ENCODE measurements around the gene SLC27A6.

SLC27A6 gene

DNA sequence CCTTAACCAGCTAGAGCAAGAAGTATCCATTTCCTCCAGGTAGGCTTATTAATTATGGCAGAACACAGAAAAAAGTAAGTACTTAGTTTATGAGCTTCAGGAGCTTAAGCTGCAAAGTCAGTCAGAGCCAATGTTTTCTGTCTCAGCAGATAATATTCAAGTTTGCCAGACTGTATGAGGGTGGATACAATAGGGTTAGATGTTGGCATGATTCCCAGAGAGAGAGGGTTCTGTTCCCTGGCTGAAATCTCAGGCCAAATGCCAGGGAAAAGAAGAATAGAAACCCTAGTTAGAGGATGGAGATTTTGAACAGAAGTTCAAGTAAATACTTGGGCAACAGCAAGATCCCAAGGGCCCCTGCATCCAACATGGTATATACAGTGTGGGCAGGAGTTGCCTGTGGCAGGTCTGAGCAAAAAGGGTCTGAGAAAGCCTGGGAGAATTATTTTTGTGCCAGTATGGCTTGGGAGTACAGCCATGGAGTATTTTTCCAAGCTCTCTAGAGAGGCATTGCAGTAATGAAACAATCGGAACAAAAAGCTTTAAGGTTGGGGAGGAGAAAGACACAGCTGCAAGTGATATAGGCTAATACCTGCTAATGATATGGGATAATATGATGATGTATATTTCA lies 98.3 kb downstream of the SLC27A6 start:
- TF ChIP-seq, protein P1, sequence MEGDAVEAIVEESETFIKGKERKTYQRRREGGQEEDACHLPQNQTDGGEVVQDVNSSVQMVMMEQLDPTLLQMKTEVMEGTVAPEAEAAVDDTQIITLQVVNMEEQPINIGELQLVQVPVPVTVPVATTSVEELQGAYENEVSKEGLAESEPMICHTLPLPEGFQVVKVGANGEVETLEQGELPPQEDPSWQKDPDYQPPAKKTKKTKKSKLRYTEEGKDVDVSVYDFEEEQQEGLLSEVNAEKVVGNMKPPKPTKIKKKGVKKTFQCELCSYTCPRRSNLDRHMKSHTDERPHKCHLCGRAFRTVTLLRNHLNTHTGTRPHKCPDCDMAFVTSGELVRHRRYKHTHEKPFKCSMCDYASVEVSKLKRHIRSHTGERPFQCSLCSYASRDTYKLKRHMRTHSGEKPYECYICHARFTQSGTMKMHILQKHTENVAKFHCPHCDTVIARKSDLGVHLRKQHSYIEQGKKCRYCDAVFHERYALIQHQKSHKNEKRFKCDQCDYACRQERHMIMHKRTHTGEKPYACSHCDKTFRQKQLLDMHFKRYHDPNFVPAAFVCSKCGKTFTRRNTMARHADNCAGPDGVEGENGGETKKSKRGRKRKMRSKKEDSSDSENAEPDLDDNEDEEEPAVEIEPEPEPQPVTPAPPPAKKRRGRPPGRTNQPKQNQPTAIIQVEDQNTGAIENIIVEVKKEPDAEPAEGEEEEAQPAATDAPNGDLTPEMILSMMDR (IDR thresholded peaks at IDR 0.05; ENCODE audit: low read depth, low read length): no peak
- H3K4me3 ChIP-seq (ENCODE audit: low read depth, low read length): no peak overlapping the region

DNA sequence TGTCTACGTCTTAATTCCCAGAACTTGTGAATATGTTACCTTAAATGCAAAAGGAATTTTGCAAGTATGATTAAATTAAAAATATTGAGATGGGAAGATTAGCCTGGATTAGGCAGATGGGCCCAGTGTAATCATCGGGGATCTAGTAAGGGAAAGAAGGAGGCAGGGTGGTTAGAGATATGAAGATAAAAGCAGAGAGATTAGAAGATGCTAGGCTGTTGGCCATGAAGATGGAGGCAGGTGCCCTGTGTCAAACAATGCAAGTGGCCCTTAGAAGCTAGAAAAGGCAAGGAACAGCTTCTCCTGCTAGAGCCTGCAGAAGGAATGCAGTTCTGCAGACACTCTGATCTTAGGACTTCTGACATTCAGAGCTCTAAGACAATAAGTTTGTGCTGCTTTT lies 100.4 kb downstream of the SLC27A6 start:
- TF ChIP-seq, protein P1 (IDR thresholded peaks at IDR 0.05; ENCODE audit: low read depth, low read length): no peak
- no peak overlapping the region for H3K4me3 ChIP-seq (ENCODE audit: low read depth, low read length)

DNA sequence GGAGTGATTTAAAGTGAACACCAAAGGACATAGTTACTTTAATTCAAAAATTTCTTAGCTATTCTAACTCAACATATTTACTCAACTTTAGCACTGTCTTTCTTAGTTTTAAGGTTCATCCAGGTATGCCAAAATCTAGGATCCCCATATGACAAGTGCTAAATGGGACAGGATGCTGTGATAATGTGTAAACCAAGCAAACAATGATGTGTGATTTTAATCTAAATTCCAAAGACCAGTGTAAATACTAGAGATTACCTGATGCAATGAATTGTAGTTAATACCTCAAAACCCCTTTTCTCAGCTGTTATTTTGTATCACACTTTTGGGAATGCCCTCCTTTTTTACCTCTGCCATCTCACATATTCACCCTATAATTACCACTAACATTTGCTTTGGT lies 102.5 kb downstream of the SLC27A6 start:
- TF ChIP-seq, protein P1 (IDR thresholded peaks at IDR 0.05; ENCODE audit: low read depth, low read length): no peak
- no peak overlapping the region for H3K4me3 ChIP-seq (ENCODE audit: low read depth, low read length)

DNA sequence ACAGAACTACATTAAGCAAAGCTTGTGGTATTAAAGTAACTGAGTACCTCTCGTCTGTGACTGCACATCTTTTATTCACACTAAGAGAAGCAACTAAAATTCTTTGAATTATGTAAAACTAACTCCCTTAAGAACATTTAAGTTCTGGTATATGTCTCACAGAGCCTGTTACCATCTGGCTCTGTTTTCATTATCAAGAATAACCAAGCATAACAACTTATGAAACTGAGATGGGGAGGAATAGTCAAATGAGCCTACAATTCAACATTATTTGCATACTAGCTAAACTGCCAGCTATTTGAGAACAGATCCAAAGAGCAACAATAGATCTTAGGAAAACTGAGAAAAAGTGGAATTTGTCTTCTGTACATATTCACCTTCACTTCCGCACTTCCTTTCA lies 104.0 kb downstream of the SLC27A6 start:
- TF ChIP-seq, protein P1 (IDR thresholded peaks at IDR 0.05; ENCODE audit: low read depth, low read length): no peak
- no peak overlapping the region for H3K4me3 ChIP-seq (ENCODE audit: low read depth, low read length)

DNA sequence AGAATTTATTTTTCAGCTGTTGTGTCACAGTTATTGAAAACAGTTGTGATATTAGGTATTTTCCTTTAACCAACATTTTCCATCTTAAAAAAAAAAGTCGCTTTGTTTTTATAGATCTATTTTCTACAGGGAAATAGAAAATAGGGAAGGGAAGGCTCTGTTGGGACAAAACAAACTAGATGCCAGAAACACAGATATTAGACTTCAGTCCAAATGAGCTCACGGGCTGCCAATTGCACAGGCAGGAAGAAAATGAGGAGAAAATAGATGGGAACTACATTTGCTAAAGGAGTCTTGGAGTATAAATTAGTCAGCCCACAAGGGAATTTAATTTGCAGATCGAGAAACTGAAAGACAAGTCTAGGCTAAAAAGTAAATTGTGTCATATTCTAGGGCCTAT lies 107.8 kb downstream of the SLC27A6 start:
- TF ChIP-seq, protein P1 (IDR thresholded peaks at IDR 0.05; ENCODE audit: low read depth, low read length): no peak

DNA sequence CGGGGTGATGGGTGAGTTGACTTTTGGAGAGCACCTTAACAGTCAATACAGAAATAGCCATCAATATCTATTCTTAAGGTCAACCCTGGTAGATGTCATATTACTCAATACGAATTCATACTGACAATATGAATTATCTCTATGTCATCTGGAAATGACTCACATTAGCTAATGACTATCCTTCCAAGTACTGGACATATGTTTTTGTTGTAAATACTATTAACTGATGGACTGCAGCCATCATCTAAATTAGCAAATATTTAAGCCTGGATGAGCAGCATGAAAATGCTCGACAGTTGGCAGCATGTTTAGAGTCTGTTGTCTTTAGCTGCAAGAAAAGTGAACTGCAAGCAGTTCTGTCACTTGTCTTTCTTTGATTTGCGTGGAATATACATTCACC lies 109.6 kb downstream of the SLC27A6 start:
- TF ChIP-seq, protein P1 (IDR thresholded peaks at IDR 0.05; ENCODE audit: low read depth, low read length): no peak
- H3K4me3 ChIP-seq (ENCODE audit: low read depth, low read length): no peak overlapping the region

More for the DNA sequence above, 107.8 kb downstream of the SLC27A6 start:
- H3K4me3 ChIP-seq (ENCODE audit: low read depth, low read length): no peak overlapping the region

DNA sequence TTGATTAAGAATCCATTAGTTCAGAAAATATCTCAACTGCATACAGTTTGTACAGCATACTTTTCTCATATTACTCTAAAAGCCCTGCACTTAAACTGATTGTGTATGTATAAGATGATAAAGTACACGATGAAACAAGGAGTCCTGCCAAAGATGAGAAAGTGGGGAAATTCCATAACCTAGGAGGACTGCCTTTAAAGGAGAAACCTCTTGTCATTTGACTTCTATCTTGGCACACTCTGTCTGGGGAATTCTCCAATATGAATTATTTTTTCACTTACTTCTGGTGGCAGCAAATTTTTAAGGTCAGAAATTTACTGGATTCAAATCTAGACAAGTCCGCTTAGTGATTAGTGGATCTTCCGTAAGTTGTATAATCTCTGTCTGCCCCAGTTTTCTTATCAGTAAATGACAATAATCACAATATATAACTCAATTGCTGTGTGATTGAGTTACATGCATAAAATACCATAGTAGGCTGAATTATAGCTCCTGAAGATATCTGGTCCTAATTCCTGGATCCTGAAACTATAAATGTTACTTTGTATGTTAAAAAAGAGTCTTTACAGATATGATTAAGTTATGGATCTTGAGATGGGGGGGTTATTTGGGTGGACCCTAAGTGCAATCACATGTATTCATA lies 112.3 kb downstream of the SLC27A6 start:
- no peak overlapping the region for H3K4me3 ChIP-seq (ENCODE audit: low read depth, low read length)
- TF ChIP-seq, protein P1 (IDR thresholded peaks at IDR 0.05; ENCODE audit: low read depth, low read length): no peak

Data from WI38 (cell line).